H1 (cell line): Measurements from ENCODE around the gene CRHR1. TPM values are rescaled to one million over a fixed set of nuclear protein-coding genes. Genes with fewer than 3 reads are reported as not detected.

Experiments used
- CBX8 ChIP-seq: fragments of 300-800, 300-1000 bp; sonication (generic); IDR thresholded peaks from 2 replicates; pipeline ENCODE4 v1.7.1; 2016; ENCODE audit warnings: low read depth, low read length, borderline replicate concordance
- CEBPB ChIP-seq: IDR thresholded peaks from 2 replicates; pipeline ENCODE4 v1.6.1; 2012; ENCODE audit warnings: low read depth, low read length
- CHD1 ChIP-seq: IDR thresholded peaks from 2 replicates; pipeline ENCODE4 v1.6.1; 2012; ENCODE audit warnings: low read depth, low read length, improper control_type of control experiment
- EGR1 ChIP-seq: IDR thresholded peaks from 2 replicates; pipeline ENCODE4 v1.6.1; 2011; ENCODE audit warnings: low read depth, low read length, borderline replicate concordance
- RAD21 ChIP-seq, 2 experiments: IDR thresholded peaks in 1 of 2; conservative IDR thresholded peaks in 1 of 2; 2 replicates each; pipeline ENCODE4 v1.6.1; 2011; ENCODE audit warnings: low read depth in 2 of 2, low read length in 2 of 2, improper control_type of control experiment in 1 of 2, inconsistent platforms in 1 of 2, mild to moderate bottlenecking in 1 of 2, moderate library complexity in 1 of 2
- RNF2 ChIP-seq: fragments of 200-900, 300-1000 bp; sonication (generic); IDR thresholded peaks from 2 replicates; pipeline ENCODE4 v1.7.1; 2016; ENCODE audit warnings: borderline replicate concordance, low read depth, mild to moderate bottlenecking, antibody characterized with exemption, low read length; ENCODE audit not compliant: poor library complexity, severe bottlenecking; ENCODE audit errors: missing control alignments
- polyA plus RNA-seq, 7 experiments: library from polyadenylated mRNA; depleted of rRNA in 3 of 7; stranded (reverse) in 5 of 7; unstranded in 2 of 7; fragments of >200 nt in 5 of 7; fragments of 200-250 nt in 2 of 7; gene quantifications; 1 replicate in 5 of 7; 2 replicates in 1 of 7; 4 replicates in 1 of 7; pipeline versions ENCODE4 v1.2.1 to v1.2.3, GENCODE V29; 2011 to 2013; ENCODE audit warnings: missing spikeins in 2 of 7, mixed read lengths in 2 of 7
- total RNA-seq: library from RNA; stranded (reverse); fragmentation: NEBNext Ultra II Directional; extraction: Animal tissue kit (Norgen Biotek cat#: 25700); gene quantifications from 2 replicates; pipeline ENCODE4 v1.2.1, GENCODE V29; 2021
- TF ChIP-seq, protein P1 (sequence below): fragments of 300-600 bp; sonication (generic); IDR thresholded peaks from 2 replicates; pipeline ENCODE4 v1.7.1; 2012; ENCODE audit warnings: low read length, moderate library complexity, mild to moderate bottlenecking, inconsistent platforms; ENCODE audit not compliant: insufficient replicate concordance
- TF ChIP-seq, protein P2 (sequence below), 3 experiments: IDR thresholded peaks; 1 replicate in 2 of 3; 2 replicates in 1 of 3; pipeline versions ENCODE4 v1.5.1 to v1.6.1; 2011; ENCODE audit warnings: low read length in 3 of 3, mild to moderate bottlenecking in 3 of 3, inconsistent platforms in 2 of 3, low read depth in 1 of 3, moderate library complexity in 1 of 3; ENCODE audit not compliant: insufficient read depth in 1 of 3; ENCODE audit errors: control extremely low read depth in 1 of 3

CRHR1 gene
- total and polyA plus RNA-seq, 2 of the 8 experiments (the other 6 are each of a cell fraction or from before 2014, with no cell fraction given) = 0.56 to 1.7 TPM

DNA sequence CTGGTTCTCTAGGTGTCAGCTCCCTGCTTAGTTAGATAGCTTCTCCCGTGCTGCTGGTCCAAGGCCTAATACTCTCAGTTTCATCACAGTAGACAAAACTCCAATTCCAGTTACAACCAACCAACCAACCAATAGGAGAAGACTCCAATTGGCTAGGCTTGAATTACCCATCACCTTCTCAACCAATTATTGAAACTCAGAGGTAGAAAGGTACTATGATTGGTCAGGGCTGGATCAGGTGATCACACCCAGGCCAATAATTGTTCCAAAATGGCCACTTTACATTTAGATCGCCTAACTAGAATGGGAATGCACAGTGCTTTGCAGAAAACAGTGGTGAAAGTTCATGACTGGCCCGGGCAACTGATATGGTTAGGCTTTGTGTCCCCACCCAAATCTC lies 49.5 kb upstream of the CRHR1 start (continued):
- TF ChIP-seq, protein P1, sequence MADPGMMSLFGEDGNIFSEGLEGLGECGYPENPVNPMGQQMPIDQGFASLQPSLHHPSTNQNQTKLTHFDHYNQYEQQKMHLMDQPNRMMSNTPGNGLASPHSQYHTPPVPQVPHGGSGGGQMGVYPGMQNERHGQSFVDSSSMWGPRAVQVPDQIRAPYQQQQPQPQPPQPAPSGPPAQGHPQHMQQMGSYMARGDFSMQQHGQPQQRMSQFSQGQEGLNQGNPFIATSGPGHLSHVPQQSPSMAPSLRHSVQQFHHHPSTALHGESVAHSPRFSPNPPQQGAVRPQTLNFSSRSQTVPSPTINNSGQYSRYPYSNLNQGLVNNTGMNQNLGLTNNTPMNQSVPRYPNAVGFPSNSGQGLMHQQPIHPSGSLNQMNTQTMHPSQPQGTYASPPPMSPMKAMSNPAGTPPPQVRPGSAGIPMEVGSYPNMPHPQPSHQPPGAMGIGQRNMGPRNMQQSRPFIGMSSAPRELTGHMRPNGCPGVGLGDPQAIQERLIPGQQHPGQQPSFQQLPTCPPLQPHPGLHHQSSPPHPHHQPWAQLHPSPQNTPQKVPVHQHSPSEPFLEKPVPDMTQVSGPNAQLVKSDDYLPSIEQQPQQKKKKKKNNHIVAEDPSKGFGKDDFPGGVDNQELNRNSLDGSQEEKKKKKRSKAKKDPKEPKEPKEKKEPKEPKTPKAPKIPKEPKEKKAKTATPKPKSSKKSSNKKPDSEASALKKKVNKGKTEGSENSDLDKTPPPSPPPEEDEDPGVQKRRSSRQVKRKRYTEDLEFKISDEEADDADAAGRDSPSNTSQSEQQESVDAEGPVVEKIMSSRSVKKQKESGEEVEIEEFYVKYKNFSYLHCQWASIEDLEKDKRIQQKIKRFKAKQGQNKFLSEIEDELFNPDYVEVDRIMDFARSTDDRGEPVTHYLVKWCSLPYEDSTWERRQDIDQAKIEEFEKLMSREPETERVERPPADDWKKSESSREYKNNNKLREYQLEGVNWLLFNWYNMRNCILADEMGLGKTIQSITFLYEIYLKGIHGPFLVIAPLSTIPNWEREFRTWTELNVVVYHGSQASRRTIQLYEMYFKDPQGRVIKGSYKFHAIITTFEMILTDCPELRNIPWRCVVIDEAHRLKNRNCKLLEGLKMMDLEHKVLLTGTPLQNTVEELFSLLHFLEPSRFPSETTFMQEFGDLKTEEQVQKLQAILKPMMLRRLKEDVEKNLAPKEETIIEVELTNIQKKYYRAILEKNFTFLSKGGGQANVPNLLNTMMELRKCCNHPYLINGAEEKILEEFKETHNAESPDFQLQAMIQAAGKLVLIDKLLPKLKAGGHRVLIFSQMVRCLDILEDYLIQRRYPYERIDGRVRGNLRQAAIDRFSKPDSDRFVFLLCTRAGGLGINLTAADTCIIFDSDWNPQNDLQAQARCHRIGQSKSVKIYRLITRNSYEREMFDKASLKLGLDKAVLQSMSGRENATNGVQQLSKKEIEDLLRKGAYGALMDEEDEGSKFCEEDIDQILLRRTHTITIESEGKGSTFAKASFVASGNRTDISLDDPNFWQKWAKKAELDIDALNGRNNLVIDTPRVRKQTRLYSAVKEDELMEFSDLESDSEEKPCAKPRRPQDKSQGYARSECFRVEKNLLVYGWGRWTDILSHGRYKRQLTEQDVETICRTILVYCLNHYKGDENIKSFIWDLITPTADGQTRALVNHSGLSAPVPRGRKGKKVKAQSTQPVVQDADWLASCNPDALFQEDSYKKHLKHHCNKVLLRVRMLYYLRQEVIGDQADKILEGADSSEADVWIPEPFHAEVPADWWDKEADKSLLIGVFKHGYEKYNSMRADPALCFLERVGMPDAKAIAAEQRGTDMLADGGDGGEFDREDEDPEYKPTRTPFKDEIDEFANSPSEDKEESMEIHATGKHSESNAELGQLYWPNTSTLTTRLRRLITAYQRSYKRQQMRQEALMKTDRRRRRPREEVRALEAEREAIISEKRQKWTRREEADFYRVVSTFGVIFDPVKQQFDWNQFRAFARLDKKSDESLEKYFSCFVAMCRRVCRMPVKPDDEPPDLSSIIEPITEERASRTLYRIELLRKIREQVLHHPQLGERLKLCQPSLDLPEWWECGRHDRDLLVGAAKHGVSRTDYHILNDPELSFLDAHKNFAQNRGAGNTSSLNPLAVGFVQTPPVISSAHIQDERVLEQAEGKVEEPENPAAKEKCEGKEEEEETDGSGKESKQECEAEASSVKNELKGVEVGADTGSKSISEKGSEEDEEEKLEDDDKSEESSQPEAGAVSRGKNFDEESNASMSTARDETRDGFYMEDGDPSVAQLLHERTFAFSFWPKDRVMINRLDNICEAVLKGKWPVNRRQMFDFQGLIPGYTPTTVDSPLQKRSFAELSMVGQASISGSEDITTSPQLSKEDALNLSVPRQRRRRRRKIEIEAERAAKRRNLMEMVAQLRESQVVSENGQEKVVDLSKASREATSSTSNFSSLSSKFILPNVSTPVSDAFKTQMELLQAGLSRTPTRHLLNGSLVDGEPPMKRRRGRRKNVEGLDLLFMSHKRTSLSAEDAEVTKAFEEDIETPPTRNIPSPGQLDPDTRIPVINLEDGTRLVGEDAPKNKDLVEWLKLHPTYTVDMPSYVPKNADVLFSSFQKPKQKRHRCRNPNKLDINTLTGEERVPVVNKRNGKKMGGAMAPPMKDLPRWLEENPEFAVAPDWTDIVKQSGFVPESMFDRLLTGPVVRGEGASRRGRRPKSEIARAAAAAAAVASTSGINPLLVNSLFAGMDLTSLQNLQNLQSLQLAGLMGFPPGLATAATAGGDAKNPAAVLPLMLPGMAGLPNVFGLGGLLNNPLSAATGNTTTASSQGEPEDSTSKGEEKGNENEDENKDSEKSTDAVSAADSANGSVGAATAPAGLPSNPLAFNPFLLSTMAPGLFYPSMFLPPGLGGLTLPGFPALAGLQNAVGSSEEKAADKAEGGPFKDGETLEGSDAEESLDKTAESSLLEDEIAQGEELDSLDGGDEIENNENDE = no peak
- no peak for TF ChIP-seq CBX8
- TF ChIP-seq, protein P2, sequence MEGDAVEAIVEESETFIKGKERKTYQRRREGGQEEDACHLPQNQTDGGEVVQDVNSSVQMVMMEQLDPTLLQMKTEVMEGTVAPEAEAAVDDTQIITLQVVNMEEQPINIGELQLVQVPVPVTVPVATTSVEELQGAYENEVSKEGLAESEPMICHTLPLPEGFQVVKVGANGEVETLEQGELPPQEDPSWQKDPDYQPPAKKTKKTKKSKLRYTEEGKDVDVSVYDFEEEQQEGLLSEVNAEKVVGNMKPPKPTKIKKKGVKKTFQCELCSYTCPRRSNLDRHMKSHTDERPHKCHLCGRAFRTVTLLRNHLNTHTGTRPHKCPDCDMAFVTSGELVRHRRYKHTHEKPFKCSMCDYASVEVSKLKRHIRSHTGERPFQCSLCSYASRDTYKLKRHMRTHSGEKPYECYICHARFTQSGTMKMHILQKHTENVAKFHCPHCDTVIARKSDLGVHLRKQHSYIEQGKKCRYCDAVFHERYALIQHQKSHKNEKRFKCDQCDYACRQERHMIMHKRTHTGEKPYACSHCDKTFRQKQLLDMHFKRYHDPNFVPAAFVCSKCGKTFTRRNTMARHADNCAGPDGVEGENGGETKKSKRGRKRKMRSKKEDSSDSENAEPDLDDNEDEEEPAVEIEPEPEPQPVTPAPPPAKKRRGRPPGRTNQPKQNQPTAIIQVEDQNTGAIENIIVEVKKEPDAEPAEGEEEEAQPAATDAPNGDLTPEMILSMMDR (IDR thresholded peaks at IDR 0.05; ENCODE audit: control extremely low read depth in 1 of 3, insufficient read depth in 1 of 3, low read depth in 1 of 3, low read length in 3 of 3) = no peak
- TF ChIP-seq RNF2 = no peak
- TF ChIP-seq RAD21 (IDR thresholded peaks at IDR 0.05 in 1 of 2, conservative IDR thresholded peaks at IDR 0.05 in 1 of 2; ENCODE audit: low read depth in 2 of 2, low read length in 2 of 2) = no peak
- TF ChIP-seq CHD1 = no peak
- TF ChIP-seq EGR1 = no peak
- TF ChIP-seq CEBPB = no peak
